Adipocyte (in vitro differentiated cells): ENCODE results near the gene IMMP2L.

Source experiments
- DNase-seq: peaks from one replicate; pipeline ENCODE4 v3.0.0-alpha.2; 2015; ENCODE audit warnings: low read depth
- H3K27me3 ChIP-seq: replicated peaks from 2 replicates; pipeline ENCODE4 v1.7.0; 2013; ENCODE audit warnings: mild to moderate bottlenecking, low read length, moderate library complexity; ENCODE audit not compliant: control insufficient read depth, insufficient read depth
- H3K36me3 ChIP-seq: 2 replicates; pipeline ENCODE4 v1.7.0; 2013; ENCODE audit warnings: low read length, mild to moderate bottlenecking, moderate library complexity; ENCODE audit not compliant: control insufficient read depth, insufficient read depth, severe bottlenecking
- H3K4me1 ChIP-seq: 2 replicates; pipeline ENCODE4 v1.7.0; 2013; ENCODE audit warnings: mild to moderate bottlenecking, low read length, moderate library complexity; ENCODE audit not compliant: control insufficient read depth, insufficient read depth
- H3K4me3 ChIP-seq: 2 replicates; pipeline ENCODE4 v1.7.0; 2013; ENCODE audit warnings: mild to moderate bottlenecking, low read length, moderate library complexity
- H3K9ac ChIP-seq: 2 replicates; pipeline ENCODE4 v1.7.0; 2013; ENCODE audit warnings: mild to moderate bottlenecking, low read length, moderate library complexity
- H3K9me3 ChIP-seq: 2 replicates; pipeline ENCODE4 v1.7.0; 2013; ENCODE audit warnings: mild to moderate bottlenecking, low read length, moderate library complexity; ENCODE audit not compliant: control insufficient read depth

Gene IMMP2L

DNA sequence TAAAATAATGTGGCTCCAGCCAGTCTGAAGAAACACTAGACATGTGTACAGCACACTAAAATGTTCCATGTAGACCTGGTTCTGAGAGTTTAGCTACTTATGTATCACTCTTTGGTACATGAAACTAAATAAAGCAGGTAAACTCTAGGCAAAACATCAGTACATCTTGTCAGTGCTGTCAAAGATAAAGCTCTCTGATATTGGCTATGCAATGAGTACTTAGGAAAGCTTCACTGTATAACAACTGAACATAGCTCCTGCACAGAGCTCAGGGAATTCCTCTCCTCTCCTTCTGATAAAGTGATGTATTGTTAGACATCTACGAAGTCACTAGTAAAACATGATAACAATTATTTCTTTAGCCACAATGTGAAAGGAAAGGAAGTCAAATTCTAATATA lies 467.9 kb downstream of the IMMP2L start:
- Histone ChIP-seq H3K36me3 (no peaks in the 10 kb centered on the region), H3K4me1 (peaks cover 27% of the 10 kb centered on the region), H3K9me3 (no peaks in the 10 kb centered on the region), H3K9ac (no peak overlapping the region), H3K27me3 (no peaks in the 10 kb centered on the region), H3K4me3 (no peak overlapping the region)
- DNase-seq, result no peak

GRCh38 chr7:111093496-111093895 lies 468.8 kb downstream of the IMMP2L start:
- no peaks in the 10 kb centered on the region for H3K36me3 ChIP-seq
- no peaks in the 10 kb centered on the region for H3K9me3 ChIP-seq
- H3K4me1 ChIP-seq, result peaks cover 27% of the 10 kb centered on the region
- H3K9ac ChIP-seq, result no peak overlapping the region
- H3K27me3 ChIP-seq, result no peaks in the 10 kb centered on the region
- H3K4me3 ChIP-seq, result no peak overlapping the region
- no peak for DNase-seq

- Histone ChIP-seq H3K4me3 (peak overlapping the region; percentile 80), H3K9me3 (no peaks in the 10 kb centered on the region), H3K9ac (peak overlapping the region; percentile 65), H3K36me3 (no peaks in the 10 kb centered on the region), H3K4me1 (peaks cover 27% of the 10 kb centered on the region), H3K27me3 (no peaks in the 10 kb centered on the region)
- no peak for DNase-seq
These were observed 469.7 kb downstream of the IMMP2L start for GRCh38 chr7:111092406-111093236.

DNA sequence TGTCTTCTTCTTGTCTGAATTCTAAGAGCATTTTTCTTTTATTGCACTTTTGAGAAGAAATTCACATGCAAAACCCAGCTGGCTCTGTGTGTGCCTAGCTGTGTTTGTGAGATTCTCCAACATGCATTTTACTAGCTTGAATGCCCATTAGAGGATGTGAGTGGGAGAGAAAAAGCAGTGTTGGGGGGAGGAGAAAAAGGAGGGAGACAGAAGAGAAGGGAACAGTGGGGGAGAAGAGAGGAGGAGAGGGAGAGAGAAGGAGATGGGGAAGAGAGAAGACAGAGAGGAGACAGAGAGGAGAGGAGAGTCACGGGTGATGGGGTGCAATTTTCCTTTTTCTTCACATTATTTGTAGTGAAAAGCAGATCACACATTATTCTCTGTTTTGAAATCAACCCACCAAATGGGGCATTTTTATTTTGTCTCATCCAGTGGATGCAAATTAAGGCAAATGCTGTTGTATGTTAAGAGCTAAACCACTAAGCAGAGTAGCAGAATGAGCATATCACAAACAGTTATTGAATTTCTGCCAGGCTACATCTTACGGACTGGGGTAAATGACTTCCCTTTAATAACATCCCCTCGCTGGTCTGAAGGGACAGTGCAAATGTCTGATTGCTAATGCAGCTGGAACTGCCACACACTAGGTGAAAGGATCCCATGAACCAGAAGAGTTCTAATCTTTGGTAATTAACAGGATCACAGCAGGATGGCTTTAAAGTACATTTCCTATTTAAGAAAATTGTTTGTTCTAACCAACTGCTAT lies 470.5 kb downstream of the IMMP2L start:
- Histone ChIP-seq H3K4me1 (peaks cover 27% of the 10 kb centered on the region), H3K4me3 (peak overlapping the region; percentile 80), H3K9me3 (no peaks in the 10 kb centered on the region), H3K36me3 (no peaks in the 10 kb centered on the region), H3K27me3 (no peaks in the 10 kb centered on the region), H3K9ac (peak overlapping the region; percentile 65)
- DNase-seq, result peak; percentile 43

DNA sequence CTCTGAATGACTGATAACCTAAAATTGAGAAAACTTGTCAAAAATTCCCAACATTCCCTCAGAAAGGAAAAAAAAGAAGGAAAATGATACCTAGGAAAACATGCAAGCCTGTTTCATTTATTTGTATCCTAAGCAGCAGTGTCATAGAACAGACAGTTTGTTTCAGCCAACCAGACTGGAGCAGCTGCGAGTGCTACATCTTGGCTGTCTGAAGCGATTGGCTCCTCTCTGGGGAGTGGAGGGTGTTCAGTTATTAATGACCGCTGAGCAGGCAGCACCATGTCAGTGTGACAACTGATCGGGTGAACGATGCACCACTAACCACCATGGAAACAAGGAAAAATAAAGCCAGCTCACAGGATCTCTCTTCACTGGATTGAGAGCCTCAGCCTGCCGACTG lies 471.4 kb downstream of the IMMP2L start, which contains the start of gene LRRN3:
Gene LRRN3 (plus strand): TSS at position 282 of the 400 bp plus-strand sequence. CDS start 31,646 bp downstream, outside the sequence.
- H3K36me3 ChIP-seq, result no peaks in the 10 kb centered on the region
- H3K27me3 ChIP-seq, result no peaks in the 10 kb centered on the region
- H3K4me3 ChIP-seq, result peak within 1 kb of the TSS; percentile 80
- peak; percentile 84 for DNase-seq
- peaks cover 27% of the 10 kb centered on the region for H3K4me1 ChIP-seq
- no peaks in the 10 kb centered on the region for H3K9me3 ChIP-seq
- H3K9ac ChIP-seq, result peak within 1 kb of the TSS; percentile 65

- Histone ChIP-seq H3K4me1 (peaks cover 27% of the 10 kb centered on the region), H3K27me3 (no peaks in the 10 kb centered on the region), H3K4me3 (no peak overlapping the region), H3K36me3 (no peaks in the 10 kb centered on the region), H3K9ac (no peak overlapping the region), H3K9me3 (no peaks in the 10 kb centered on the region)
- DNase-seq, result peak; percentile 80
These were observed 472.4 kb downstream of the IMMP2L start for GRCh38 chr7:111089822-111090426.

DNA sequence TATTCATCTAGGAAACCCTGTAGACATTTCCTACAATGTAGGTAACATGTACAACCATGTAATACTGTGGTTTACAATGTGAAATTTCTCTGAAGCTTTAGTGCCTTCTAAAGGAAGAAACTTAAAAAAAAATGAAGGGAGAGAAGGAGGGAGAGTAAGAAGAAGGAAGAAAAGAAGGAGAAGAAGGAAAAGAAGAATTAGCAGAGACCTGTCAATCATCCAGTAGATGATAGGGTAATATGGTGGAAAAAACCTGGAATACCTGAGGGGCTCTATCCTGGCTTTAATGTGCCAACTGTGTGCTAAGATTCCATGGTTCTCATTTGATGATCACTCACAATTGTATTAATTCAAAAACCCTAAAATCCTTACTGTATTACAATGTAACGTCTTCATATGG lies 474.0 kb downstream of the IMMP2L start:
- Histone ChIP-seq H3K4me3 (no peak overlapping the region), H3K27me3 (no peaks in the 10 kb centered on the region)
- no peak for DNase-seq

GRCh38 chr7:111086532-111086931 lies 475.8 kb downstream of the IMMP2L start:
- Histone ChIP-seq H3K9me3 (no peaks in the 10 kb centered on the region), H3K36me3 (no peaks in the 10 kb centered on the region), H3K4me1 (peaks cover 10% of the 10 kb centered on the region), H3K4me3 (no peak overlapping the region), H3K27me3 (no peaks in the 10 kb centered on the region), H3K9ac (no peak overlapping the region)
- no peak for DNase-seq

More for the DNA sequence above, 474.0 kb downstream of the IMMP2L start:
- Histone ChIP-seq H3K4me1 (peaks cover 27% of the 10 kb centered on the region), H3K9me3 (no peaks in the 10 kb centered on the region), H3K9ac (no peak overlapping the region), H3K36me3 (no peaks in the 10 kb centered on the region)

- Histone ChIP-seq H3K36me3 (no peaks in the 10 kb centered on the region), H3K9me3 (no peaks in the 10 kb centered on the region), H3K4me3 (no peak overlapping the region), H3K4me1 (peaks cover under 1% of the 10 kb centered on the region), H3K27me3 (no peaks in the 10 kb centered on the region), H3K9ac (no peak overlapping the region)
- DNase-seq, result no peak
These were observed 476.9 kb downstream of the IMMP2L start for GRCh38 chr7:111085356-111085755.

GRCh38 chr7:111083413-111083812 lies 478.9 kb downstream of the IMMP2L start:
- H3K4me1 ChIP-seq, result no peaks in the 10 kb centered on the region
- no peak overlapping the region for H3K4me3 ChIP-seq
- DNase-seq, result peak; percentile 90

DNA sequence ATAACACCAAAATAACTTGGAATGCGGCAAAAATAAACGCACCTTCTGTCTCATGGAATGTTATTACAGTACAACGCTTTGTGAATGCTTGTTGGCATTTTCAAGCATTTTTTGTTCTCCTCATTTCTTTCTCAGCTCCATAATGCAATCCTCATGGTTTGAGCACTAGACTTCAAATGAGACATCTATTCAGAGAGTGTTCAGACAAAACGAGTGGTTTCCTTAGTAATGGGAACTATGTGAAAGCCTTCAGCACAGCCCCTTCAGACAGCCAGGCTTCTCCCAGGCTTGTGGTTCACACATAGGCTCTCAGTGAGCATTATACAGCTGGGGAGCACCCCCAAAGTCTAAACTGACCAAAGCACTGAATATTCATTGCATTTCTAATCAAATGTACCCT lies 479.9 kb downstream of the IMMP2L start:
- Histone ChIP-seq H3K4me3 (no peak overlapping the region), H3K4me1 (peaks cover 3% of the 10 kb centered on the region), H3K36me3 (no peaks in the 10 kb centered on the region), H3K9me3 (no peaks in the 10 kb centered on the region), H3K27me3 (no peaks in the 10 kb centered on the region), H3K9ac (no peak overlapping the region)
- DNase-seq, result peak; percentile 76

More at GRCh38 chr7:111083413-111083812, 478.9 kb downstream of the IMMP2L start:
- no peak overlapping the region for H3K9ac ChIP-seq
- H3K9me3 ChIP-seq, result no peaks in the 10 kb centered on the region
- H3K27me3 ChIP-seq, result no peaks in the 10 kb centered on the region
- no peaks in the 10 kb centered on the region for H3K36me3 ChIP-seq
